HCT116 (cell line): ENCODE measurements around the gene HMCN2. TPM values are rescaled to one million over a fixed set of nuclear protein-coding genes. Genes with fewer than 3 reads are reported as not detected.

Experiments used
- ATAC-seq: fragments of 200-7000 bp; cut with Tn5 transposase; 2 replicates; pipeline ENCODE4 v1.9.1; 2020; ENCODE audit warnings: mild to moderate bottlenecking, moderate library complexity
- BruUV-seq: library from RNA; stranded (reverse); fragments of 400-500 nt; replicated peaks from 2 replicates; lab custom pipeline; 2021; lab: Mats Ljungman, UMichigan
- CTCF ChIA-PET: fragments of 300-600 bp; sonication (Branson Sonifier 250); formaldehyde crosslinking; loops from one replicate; lab custom pipeline; 2021; ENCODE audit warnings: antibody characterized with exemption; lab: Charles Lee
- POLR2A ChIA-PET: fragments of 300-600, 350-600 bp; sonication (Branson Sonifier 250); formaldehyde crosslinking; loops from one replicate; lab custom pipeline; 2021; ENCODE audit warnings: antibody characterized with exemption; lab: Charles Lee
- RAD21 ChIA-PET, 2 experiments: fragments of 300-600 bp; sonication (Branson Sonifier 250); formaldehyde crosslinking; loops; one replicate each; lab custom pipeline; 2023; ENCODE audit warnings: low total read pairs in 2 of 2; ENCODE audit not compliant: uncharacterized antibody in 2 of 2, unreplicated experiment in 2 of 2, low non-redundant PET in 1 of 2; lab: Charles Lee
- DNase-seq: peaks from one replicate; pipeline ENCODE4 v3.0.0-alpha.2; 2010; ENCODE audit warnings: low read depth, low spot score
- H2AFZ ChIP-seq: fragments of 200-600 bp; shearing (Covaris generic), sonication (generic); 2 replicates; pipeline ENCODE4 v1.6.1; 2017; ENCODE audit warnings: low read depth, mixed run types, mixed read lengths, antibody characterized with exemption, low read length; ENCODE audit not compliant: poor library complexity, severe bottlenecking
- H3K27ac ChIP-seq: 2 replicates; pipeline ENCODE4 v1.5.1; 2012; ENCODE audit warnings: low read depth, low read length
- H3K27me3 ChIP-seq: fragments of 200-600 bp; sonication (generic); 2 replicates; pipeline ENCODE4 v1.6.1; 2016; ENCODE audit warnings: mixed run types, low read length, mixed read lengths; ENCODE audit not compliant: insufficient read depth
- H3K36me3 ChIP-seq, 2 experiments: fragments of 200-500 bp in 1 of 2; fragments of 200-600 bp in 1 of 2; sonication (Bioruptor generic) in 1 of 2; sonication (generic) in 1 of 2; 2 replicates each; pipeline versions ENCODE4 v1.5.1 to v1.6.1; 2014 to 2016; ENCODE audit warnings: low read length in 2 of 2, inconsistent platforms in 1 of 2, mixed read lengths in 1 of 2, mixed run types in 1 of 2; ENCODE audit not compliant: insufficient read depth in 2 of 2, control insufficient read depth in 1 of 2
- H3K4me1 ChIP-seq, 2 experiments: fragments of 200-600 bp in 1 of 2; sonication (generic) in 1 of 2; 2 replicates each; pipeline versions ENCODE4 v1.5.1 to v1.6.1; 2012 to 2017; ENCODE audit warnings: low read length in 2 of 2, inconsistent platforms in 1 of 2, mild to moderate bottlenecking in 1 of 2, mixed read lengths in 1 of 2, mixed run types in 1 of 2, moderate library complexity in 1 of 2; ENCODE audit not compliant: insufficient read depth in 2 of 2, control insufficient read depth in 1 of 2
- H3K4me2 ChIP-seq: fragments of 200-600 bp; sonication (generic); 2 replicates; pipeline ENCODE4 v1.6.1; 2017; ENCODE audit warnings: mixed run types, low read length, mixed read lengths
- H3K4me3 ChIP-seq, 2 experiments: fragments of 200-600 bp in 1 of 2; sonication (generic) in 1 of 2; replicated peaks in 1 of 2; 2 replicates each; pipeline ENCODE4 v1.5.1; 2011 to 2016; ENCODE audit warnings: low read length in 2 of 2, control low read depth in 1 of 2, low read depth in 1 of 2, mild to moderate bottlenecking in 1 of 2, mixed read lengths in 1 of 2, mixed run types in 1 of 2
- H3K79me2 ChIP-seq: fragments of 200-600 bp; sonication (generic); 2 replicates; pipeline ENCODE4 v1.6.1; 2017; ENCODE audit warnings: mild to moderate bottlenecking, mixed run types, low read length, moderate library complexity, mixed read lengths; ENCODE audit not compliant: insufficient read depth
- H3K9ac ChIP-seq: fragments of 200-600 bp; sonication (generic); 2 replicates; pipeline ENCODE4 v1.6.1; 2016; ENCODE audit warnings: low read length, mixed read lengths
- H3K9me2 ChIP-seq: fragments of 200-600 bp; sonication (generic), shearing (Covaris generic); 2 replicates; pipeline ENCODE4 v1.6.1; 2017; ENCODE audit warnings: mixed run types, mild to moderate bottlenecking, moderate library complexity; ENCODE audit not compliant: insufficient read depth
- H3K9me3 ChIP-seq, 2 experiments: fragments of 200-500 bp in 1 of 2; fragments of 200-600 bp in 1 of 2; sonication (Bioruptor generic) in 1 of 2; sonication (generic) in 1 of 2; 2 replicates each; pipeline ENCODE4 v1.6.1; 2014 to 2017; ENCODE audit warnings: low read length in 2 of 2, mixed read lengths in 2 of 2, inconsistent platforms in 1 of 2, low read depth in 1 of 2, mild to moderate bottlenecking in 1 of 2, mixed run types in 1 of 2, moderate library complexity in 1 of 2; ENCODE audit not compliant: control insufficient read depth in 1 of 2, insufficient read depth in 1 of 2
- H4K20me1 ChIP-seq: fragments of 200-600 bp; sonication (generic), shearing (Covaris generic); 2 replicates; pipeline ENCODE4 v1.6.1; 2017; ENCODE audit warnings: mixed run types, mild to moderate bottlenecking, moderate library complexity; ENCODE audit not compliant: insufficient read depth
- CBX3 ChIP-seq: IDR thresholded peaks from 2 replicates; pipeline ENCODE4 v1.6.1; 2012; ENCODE audit warnings: low read depth
- CEBPB ChIP-seq: IDR thresholded peaks from 2 replicates; pipeline ENCODE4 v1.6.1; 2012; ENCODE audit warnings: low read depth
- ELF1 ChIP-seq: IDR thresholded peaks from 2 replicates; pipeline ENCODE4 v1.6.1; 2012; ENCODE audit warnings: low read depth, borderline replicate concordance
- EZH2 ChIP-seq: fragments of 200-600 bp; sonication (generic); IDR thresholded peaks from 2 replicates; pipeline ENCODE4 v1.6.1; 2017; ENCODE audit warnings: antibody characterized with exemption, mixed run types
- EZH2phosphoT487 ChIP-seq: fragments of 200-600 bp; IDR thresholded peaks from 2 replicates; pipeline ENCODE4 v1.6.1; 2018; ENCODE audit warnings: antibody characterized with exemption, borderline replicate concordance
- JUND ChIP-seq: IDR thresholded peaks from 2 replicates; pipeline ENCODE4 v1.6.1; 2012
- POLR2AphosphoS5 ChIP-seq: IDR thresholded peaks from 2 replicates; pipeline ENCODE4 v1.6.1; 2011; ENCODE audit warnings: mild to moderate bottlenecking, low read depth, low read length, moderate library complexity
- RAD21 ChIP-seq: IDR thresholded peaks from 2 replicates; pipeline ENCODE4 v1.6.1; 2012; ENCODE audit warnings: low read depth, mild to moderate bottlenecking
- TCF7L2 ChIP-seq: IDR thresholded peaks from 2 replicates; pipeline ENCODE4 v1.7.0; 2011; ENCODE audit warnings: borderline replicate concordance, inconsistent platforms; ENCODE audit not compliant: insufficient read depth, insufficient read length; ENCODE audit errors: extremely low read depth
- ZFX ChIP-seq: fragments of 450-650 bp; IDR thresholded peaks from 2 replicates; pipeline ENCODE4 v1.6.1; 2017
- ZNF274 ChIP-seq: fragments of 200-500 bp; sonication (Bioruptor generic); IDR thresholded peaks from 2 replicates; pipeline ENCODE4 v1.6.1; 2014; ENCODE audit warnings: mild to moderate bottlenecking, low read depth, low read length, inconsistent platforms
- intact Hi-C: fragments of 100-400 bp; cut with micrococcal nuclease; formaldehyde crosslinking; loops from 2 replicates; pipeline ENCODE4 v1.10.0; 2022
- total RNA-seq: library from RNA; stranded (reverse); gene quantifications from one replicate; pipeline ENCODE4 v1.2.1, GENCODE V29; 2021; ENCODE audit not compliant: unreplicated experiment
- TF ChIP-seq, protein P1 (sequence below): IDR thresholded peaks from 2 replicates; pipeline ENCODE4 v1.6.1; 2011; ENCODE audit warnings: mild to moderate bottlenecking, low read length, moderate library complexity; ENCODE audit not compliant: insufficient replicate concordance; ENCODE audit errors: extremely low read depth
- TF ChIP-seq, protein P2 (sequence below): IDR thresholded peaks from 2 replicates; pipeline ENCODE4 v1.6.1; 2012
- TF ChIP-seq, protein P3 (sequence below): IDR thresholded peaks from 2 replicates; pipeline ENCODE4 v1.6.1; 2012; ENCODE audit warnings: low read depth
- TF ChIP-seq, protein P4 (sequence below): IDR thresholded peaks from 2 replicates; pipeline ENCODE4 v1.6.1; 2012

The HMCN2 gene
- total RNA-seq, 1 experiment from 2014 or later = 0.22 TPM

DNA sequence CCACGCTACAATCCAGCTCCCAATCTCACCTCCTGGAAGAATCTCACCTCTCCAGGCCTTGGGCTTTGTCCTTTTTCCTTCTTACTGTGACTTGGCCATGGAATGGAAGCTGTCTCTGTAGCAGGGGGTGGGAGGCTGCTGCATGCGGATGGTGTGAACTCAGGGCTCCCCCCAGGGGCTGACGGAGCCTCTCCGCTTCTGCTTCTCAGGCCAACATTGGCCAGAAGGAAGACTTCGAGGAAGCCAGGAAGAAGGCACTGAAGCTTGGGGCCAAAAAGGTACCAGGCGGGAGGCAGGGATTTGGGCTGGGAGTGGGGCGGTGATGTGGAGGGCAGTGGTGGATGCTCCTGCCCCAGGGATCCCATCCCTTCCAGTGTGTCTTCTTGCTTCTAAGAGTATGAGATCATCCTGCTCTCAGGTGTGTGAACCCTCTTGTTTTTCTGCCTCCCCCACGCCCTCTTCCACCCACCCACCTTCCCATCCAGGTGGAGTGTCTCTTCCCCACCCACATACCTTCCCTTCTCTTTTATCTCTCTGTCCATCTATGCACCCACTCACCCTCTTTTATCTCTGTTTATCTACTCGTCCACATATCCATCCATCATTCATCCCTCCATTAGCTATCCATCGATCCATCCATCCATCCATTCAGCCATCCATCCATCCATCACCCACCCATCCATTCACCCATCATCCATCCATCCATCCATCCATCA, 188.7 kb downstream of the HMCN2 start:
- CTCF ChIA-PET = no interaction called here
- intact Hi-C loops = no loop called here
- no peaks in the 10 kb centered on the region for H3K27me3 ChIP-seq
- H3K4me1 ChIP-seq = peaks cover 12 to 20% of the 10 kb centered on the region in 2 experiments
- TF ChIP-seq, protein P1, sequence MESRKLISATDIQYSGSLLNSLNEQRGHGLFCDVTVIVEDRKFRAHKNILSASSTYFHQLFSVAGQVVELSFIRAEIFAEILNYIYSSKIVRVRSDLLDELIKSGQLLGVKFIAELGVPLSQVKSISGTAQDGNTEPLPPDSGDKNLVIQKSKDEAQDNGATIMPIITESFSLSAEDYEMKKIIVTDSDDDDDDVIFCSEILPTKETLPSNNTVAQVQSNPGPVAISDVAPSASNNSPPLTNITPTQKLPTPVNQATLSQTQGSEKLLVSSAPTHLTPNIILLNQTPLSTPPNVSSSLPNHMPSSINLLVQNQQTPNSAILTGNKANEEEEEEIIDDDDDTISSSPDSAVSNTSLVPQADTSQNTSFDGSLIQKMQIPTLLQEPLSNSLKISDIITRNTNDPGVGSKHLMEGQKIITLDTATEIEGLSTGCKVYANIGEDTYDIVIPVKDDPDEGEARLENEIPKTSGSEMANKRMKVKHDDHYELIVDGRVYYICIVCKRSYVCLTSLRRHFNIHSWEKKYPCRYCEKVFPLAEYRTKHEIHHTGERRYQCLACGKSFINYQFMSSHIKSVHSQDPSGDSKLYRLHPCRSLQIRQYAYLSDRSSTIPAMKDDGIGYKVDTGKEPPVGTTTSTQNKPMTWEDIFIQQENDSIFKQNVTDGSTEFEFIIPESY = no peak
- TF ChIP-seq, protein P2, sequence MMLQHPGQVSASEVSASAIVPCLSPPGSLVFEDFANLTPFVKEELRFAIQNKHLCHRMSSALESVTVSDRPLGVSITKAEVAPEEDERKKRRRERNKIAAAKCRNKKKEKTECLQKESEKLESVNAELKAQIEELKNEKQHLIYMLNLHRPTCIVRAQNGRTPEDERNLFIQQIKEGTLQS = no peak
- TF ChIP-seq TCF7L2 (no peak), CEBPB (no peak), EZH2 (no peak), JUND (no peak), ZFX (no peak), RAD21 (no peak), ZNF274 (no peak), CBX3 (no peak), EZH2phosphoT487 (no peak), POLR2AphosphoS5 (no peak), ELF1 (no peak)
- TF ChIP-seq, protein P3, sequence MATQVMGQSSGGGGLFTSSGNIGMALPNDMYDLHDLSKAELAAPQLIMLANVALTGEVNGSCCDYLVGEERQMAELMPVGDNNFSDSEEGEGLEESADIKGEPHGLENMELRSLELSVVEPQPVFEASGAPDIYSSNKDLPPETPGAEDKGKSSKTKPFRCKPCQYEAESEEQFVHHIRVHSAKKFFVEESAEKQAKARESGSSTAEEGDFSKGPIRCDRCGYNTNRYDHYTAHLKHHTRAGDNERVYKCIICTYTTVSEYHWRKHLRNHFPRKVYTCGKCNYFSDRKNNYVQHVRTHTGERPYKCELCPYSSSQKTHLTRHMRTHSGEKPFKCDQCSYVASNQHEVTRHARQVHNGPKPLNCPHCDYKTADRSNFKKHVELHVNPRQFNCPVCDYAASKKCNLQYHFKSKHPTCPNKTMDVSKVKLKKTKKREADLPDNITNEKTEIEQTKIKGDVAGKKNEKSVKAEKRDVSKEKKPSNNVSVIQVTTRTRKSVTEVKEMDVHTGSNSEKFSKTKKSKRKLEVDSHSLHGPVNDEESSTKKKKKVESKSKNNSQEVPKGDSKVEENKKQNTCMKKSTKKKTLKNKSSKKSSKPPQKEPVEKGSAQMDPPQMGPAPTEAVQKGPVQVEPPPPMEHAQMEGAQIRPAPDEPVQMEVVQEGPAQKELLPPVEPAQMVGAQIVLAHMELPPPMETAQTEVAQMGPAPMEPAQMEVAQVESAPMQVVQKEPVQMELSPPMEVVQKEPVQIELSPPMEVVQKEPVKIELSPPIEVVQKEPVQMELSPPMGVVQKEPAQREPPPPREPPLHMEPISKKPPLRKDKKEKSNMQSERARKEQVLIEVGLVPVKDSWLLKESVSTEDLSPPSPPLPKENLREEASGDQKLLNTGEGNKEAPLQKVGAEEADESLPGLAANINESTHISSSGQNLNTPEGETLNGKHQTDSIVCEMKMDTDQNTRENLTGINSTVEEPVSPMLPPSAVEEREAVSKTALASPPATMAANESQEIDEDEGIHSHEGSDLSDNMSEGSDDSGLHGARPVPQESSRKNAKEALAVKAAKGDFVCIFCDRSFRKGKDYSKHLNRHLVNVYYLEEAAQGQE = no peak
- TF ChIP-seq, protein P4, sequence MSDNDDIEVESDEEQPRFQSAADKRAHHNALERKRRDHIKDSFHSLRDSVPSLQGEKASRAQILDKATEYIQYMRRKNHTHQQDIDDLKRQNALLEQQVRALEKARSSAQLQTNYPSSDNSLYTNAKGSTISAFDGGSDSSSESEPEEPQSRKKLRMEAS = no peak
- no peak overlapping the region for H2AFZ ChIP-seq
- ATAC-seq = no peak
- no peak overlapping the region for H3K9ac ChIP-seq
- H3K4me3 ChIP-seq = no peak overlapping the region
- no peaks in the 10 kb centered on the region for H3K36me3 ChIP-seq
- H3K9me3 ChIP-seq = no peaks in the 10 kb centered on the region
- H4K20me1 ChIP-seq = no peaks in the 10 kb centered on the region
- no peaks in the 10 kb centered on the region for H3K79me2 ChIP-seq
- H3K27ac ChIP-seq = no peak overlapping the region
- RAD21 ChIA-PET = no interaction called here
- POLR2A ChIA-PET = interaction anchor here (0.6 kb wide), 1 partner anchor 384 kb away, joined by 3 read pairs; no protein-coding TSS in a partner anchor
- H3K9me2 ChIP-seq = no peaks in the 10 kb centered on the region
- no peak for DNase-seq
- H3K4me2 ChIP-seq = no peak overlapping the region
- BruUV-seq = no TSS peak
